Common myeloid progenitor, CD34-positive (primary cell): ENCODE results near the gene EIF4EBP3.
A peak's percentile ranks its signal among the peaks of the same experiment; 100 is the strongest.

Experiments
- CTCF ChIA-PET: fragments of 350-600 bp; sonication (Branson Sonifier 250); formaldehyde crosslinking; loops from one replicate; lab custom pipeline; 2021; ENCODE audit warnings: antibody characterized with exemption; lab: Charles Lee
- POLR2A ChIA-PET: fragments of 350-600 bp; sonication (Branson Sonifier 250); formaldehyde crosslinking; loops from one replicate; lab custom pipeline; 2021; ENCODE audit warnings: antibody characterized with exemption; lab: Charles Lee
- DNase-seq, 3 donors: peaks; one replicate each; pipeline versions ENCODE4 v3.0.0 to v3.0.0-alpha.2; 2013
- H3K27ac ChIP-seq, 2 experiments: 1 replicate in 1 of 2; 2 replicates in 1 of 2; pipeline ENCODE4 v1.7.0; 2013; ENCODE audit warnings: inconsistent platforms in 2 of 2, low read length in 2 of 2, mild to moderate bottlenecking in 2 of 2, low read depth in 1 of 2, moderate library complexity in 1 of 2; ENCODE audit not compliant: severe bottlenecking in 2 of 2, insufficient read depth in 1 of 2, poor library complexity in 1 of 2
- H3K27me3 ChIP-seq, 5 experiments: replicated peaks in 2 of 5; 1 replicate in 3 of 5; 2 replicates in 2 of 5; pipeline versions ENCODE4 v1.6.1 to v1.7.0; 2013; ENCODE audit warnings: low read length in 4 of 5, mild to moderate bottlenecking in 2 of 5, moderate library complexity in 2 of 5, inconsistent platforms in 1 of 5; ENCODE audit not compliant: insufficient read depth in 5 of 5, control insufficient read depth in 4 of 5
- H3K36me3 ChIP-seq, 4 experiments: 1 replicate in 2 of 4; 2 replicates in 2 of 4; pipeline versions ENCODE4 v1.6.1 to v1.7.0; 2013; ENCODE audit warnings: low read length in 3 of 4, control low read depth in 1 of 4, mild to moderate bottlenecking in 1 of 4; ENCODE audit not compliant: control insufficient read depth in 4 of 4, insufficient read depth in 4 of 4
- H3K4me1 ChIP-seq, 4 experiments: 1 replicate in 3 of 4; 2 replicates in 1 of 4; pipeline versions ENCODE4 v1.6.1 to v1.7.1; 2013; ENCODE audit warnings: low read length in 3 of 4, mild to moderate bottlenecking in 3 of 4, control low read depth in 1 of 4, inconsistent platforms in 1 of 4, moderate library complexity in 1 of 4; ENCODE audit not compliant: control insufficient read depth in 4 of 4, insufficient read depth in 4 of 4; ENCODE audit errors: control extremely low read depth in 1 of 4
- H3K4me3 ChIP-seq, 7 experiments: 1 replicate in 4 of 7; 2 replicates in 3 of 7; pipeline versions ENCODE4 v1.5.1 to v1.7.0; 2013; ENCODE audit warnings: mild to moderate bottlenecking in 7 of 7, low read length in 6 of 7, moderate library complexity in 6 of 7, inconsistent platforms in 2 of 7, low read depth in 2 of 7, control low read depth in 1 of 7; ENCODE audit not compliant: insufficient read depth in 4 of 7, control insufficient read depth in 1 of 7; ENCODE audit errors: extremely low read depth in 1 of 7
- H3K9me3 ChIP-seq, 5 experiments: 1 replicate in 4 of 5; 2 replicates in 1 of 5; pipeline versions ENCODE4 v1.6.1 to v1.7.1; 2013; ENCODE audit warnings: low read length in 4 of 5, mild to moderate bottlenecking in 2 of 5, inconsistent platforms in 1 of 5, low read depth in 1 of 5, moderate library complexity in 1 of 5; ENCODE audit not compliant: control insufficient read depth in 4 of 5, insufficient read depth in 2 of 5; ENCODE audit errors: control extremely low read depth in 1 of 5
- WGBS: methylation state at CpG from one replicate; pipeline ENCODE4 v1.1.5; 2013; ENCODE audit not compliant: insufficient coverage; 5-methylcytosine and 5-hydroxymethylcytosine counted together

The EIF4EBP3 gene

DNA sequence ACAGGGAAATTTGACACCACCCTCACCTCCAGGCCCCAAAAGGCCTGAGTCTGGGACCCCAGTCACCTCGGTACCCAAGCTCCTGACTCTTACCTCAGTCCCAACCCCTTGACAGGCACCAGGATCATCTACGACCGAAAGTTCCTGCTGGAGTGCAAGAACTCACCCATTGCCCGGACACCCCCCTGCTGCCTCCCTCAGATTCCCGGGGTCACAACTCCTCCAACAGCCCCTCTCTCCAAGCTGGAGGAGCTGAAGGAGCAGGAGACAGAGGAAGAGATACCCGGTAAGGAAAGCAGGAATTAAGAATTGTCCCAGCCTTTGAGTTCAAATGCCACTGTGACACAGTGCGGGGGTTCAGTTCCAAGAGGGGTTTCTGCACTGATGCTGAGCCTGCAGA, 1.3 kb downstream of the EIF4EBP3 start:
- POLR2A ChIA-PET, result interaction anchor here (0.9 to 2.7 kb wide), 2 partner anchors 9 to 98 kb away, joined by 3 to 13 read pairs; partner anchors contain the start of genes IK, NDUFA2 and SRA1
- Histone ChIP-seq H3K36me3 (peaks cover 21 to 55% (median 28%) of the 10 kb centered on the region in 4 experiments), H3K27me3 (no peaks in the 10 kb centered on the region), H3K4me1 (peaks cover 11 to 34% (median 27%) of the 10 kb centered on the region in 4 experiments), H3K27ac (peak overlapping the region; percentile 42 to 83), H3K4me3 (peak overlapping the region in 3 of 7 experiments; percentile 62 to 79 (median 74)), H3K9me3 (no peaks in the 10 kb centered on the region)
- CTCF ChIA-PET, result interaction anchor here (0.5 to 5.2 kb wide), 11 partner anchors 9 to 171 kb away, joined by 3 to 69 read pairs (median 13); partner anchors contain the start of genes APBB3, CD14, HARS1 and HARS2
- WGBS, result 100% methylated on average over 5 of the region's 7 CpGs
- no peak for DNase-seq

DNA sequence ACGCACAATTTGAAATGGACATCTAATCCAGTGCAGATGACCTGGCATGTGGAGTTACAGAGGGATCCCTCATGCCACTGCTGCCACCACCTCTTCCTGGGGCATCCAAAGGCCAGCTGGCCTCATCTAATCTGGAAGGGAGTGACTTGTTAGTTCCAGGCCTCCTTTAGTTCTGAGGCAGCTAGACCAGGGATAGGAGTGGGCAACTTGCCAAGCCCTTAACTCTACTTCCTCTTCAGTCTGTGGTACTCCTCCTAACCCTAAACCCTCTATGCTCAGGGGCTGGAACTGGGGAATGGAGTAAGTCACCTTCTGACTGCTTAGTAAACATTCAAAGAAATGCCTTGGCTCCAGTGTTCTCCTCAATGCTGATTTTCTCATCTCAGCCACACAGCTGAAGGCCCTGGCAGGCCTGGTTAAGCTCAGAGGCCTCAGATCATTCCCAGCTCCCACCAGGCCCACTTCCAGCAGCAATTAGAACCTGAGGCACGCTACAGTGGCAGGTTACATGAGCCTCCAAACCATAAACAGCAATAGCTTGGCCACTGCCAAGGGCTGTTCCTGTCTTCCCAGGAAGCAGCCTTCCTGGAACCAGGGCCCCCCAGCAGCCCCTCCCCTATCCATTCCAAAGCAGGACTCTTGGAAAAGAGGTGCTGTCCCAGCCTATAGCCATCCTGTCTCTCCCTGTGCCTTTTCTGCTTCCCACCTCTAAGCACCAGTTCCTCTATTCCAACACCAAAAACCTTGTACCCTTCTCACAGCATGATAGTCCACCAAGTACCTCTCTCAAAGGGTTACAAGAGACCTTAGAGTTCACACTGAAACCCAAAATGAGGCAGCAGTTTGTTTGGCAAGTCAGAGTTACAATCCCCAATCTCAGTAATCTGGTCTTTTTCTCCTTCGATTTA, 2.0 kb downstream of the EIF4EBP3 start:
- peaks cover 11 to 36% (median 27%) of the 10 kb centered on the region in 4 experiments for H3K4me1 ChIP-seq
- no peaks in the 10 kb centered on the region for H3K9me3 ChIP-seq
- DNase-seq, result peak; percentile 54 to 79 (median 78)
- CTCF ChIA-PET, result interaction anchor here (0.5 to 5.2 kb wide), 8 partner anchors 8 to 170 kb away, joined by 3 to 69 read pairs (median 14); partner anchors contain the start of genes CD14, HARS1, HARS2 and IK
- WGBS, result 78% methylated on average over 1 of the region's 3 CpGs
- H3K27ac ChIP-seq, result peak overlapping the region in 1 of 2 experiments; percentile 36
- no peak overlapping the region for H3K4me3 ChIP-seq
- H3K36me3 ChIP-seq, result peaks cover 20 to 52% (median 24%) of the 10 kb centered on the region in 4 experiments
- H3K27me3 ChIP-seq, result no peaks in the 10 kb centered on the region
- POLR2A ChIA-PET, result interaction anchor here (0.6 to 2.7 kb wide), 2 partner anchors 98 to 330 kb away, joined by 3 to 13 read pairs; partner anchors contain the start of genes IK and NDUFA2

DNA sequence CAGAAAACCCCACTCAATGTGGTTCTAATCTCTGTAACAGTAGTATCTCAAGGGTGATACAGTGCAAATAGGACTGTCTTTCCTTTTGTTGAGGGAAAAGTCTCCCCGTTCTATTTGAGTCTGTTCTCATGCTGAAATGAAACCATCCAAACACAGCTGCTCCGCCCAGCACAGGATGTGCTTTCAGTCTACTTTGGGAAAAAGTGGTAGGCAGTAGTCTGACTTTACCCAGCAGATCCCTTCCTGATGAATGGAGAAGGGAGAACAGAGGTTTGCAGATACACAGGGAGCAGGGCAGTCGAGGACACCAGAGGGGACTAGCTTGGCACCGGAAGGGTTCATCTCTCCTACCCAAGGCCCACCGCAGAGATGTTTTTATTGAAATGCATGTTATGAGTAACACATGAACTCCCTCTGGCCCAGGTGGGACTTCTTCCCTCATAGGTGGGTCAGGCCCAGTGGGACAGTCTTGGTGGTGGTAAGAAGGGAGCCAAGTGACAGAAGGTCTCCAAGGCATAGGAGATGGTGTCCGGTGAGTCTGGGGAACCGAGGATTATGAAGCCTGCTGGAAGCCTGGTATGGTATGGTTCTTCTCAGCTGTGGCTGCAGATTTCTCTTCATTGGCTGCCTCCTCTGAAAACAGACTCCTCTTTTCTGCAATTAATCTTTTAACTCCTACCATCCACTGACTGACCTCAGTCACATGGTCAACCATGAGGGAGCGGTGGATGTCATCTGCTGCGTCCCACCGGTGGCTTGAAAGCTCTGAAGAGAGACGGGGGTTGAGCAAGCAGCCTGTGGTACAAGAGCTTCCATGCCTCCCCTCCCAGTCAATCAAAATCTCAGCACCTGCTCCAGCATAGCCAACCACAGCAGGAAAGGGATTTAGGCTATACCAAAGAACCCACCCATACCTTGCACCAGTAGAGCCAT, 3.0 kb downstream of the EIF4EBP3 start:
- Histone ChIP-seq H3K27ac (peak overlapping the region in 1 of 2 experiments; percentile 36), H3K4me3 (no peak overlapping the region), H3K27me3 (no peaks in the 10 kb centered on the region), H3K4me1 (peaks cover 11 to 36% (median 27%) of the 10 kb centered on the region in 4 experiments), H3K36me3 (peaks cover 18 to 48% (median 21%) of the 10 kb centered on the region in 4 experiments), H3K9me3 (no peaks in the 10 kb centered on the region)
- no peak for DNase-seq
- ChIA-PET POLR2A (interaction anchor here (0.6 kb wide), 1 partner anchor 88 kb away, joined by 3 read pairs; no protein-coding TSS in a partner anchor), CTCF (interaction anchor here (5.2 kb wide), 1 partner anchor 84 kb away, joined by 69 read pairs; the partner anchor contains the start of gene CD14)
- 99% methylated on average over 10 of the region's 11 CpGs for WGBS

DNA sequence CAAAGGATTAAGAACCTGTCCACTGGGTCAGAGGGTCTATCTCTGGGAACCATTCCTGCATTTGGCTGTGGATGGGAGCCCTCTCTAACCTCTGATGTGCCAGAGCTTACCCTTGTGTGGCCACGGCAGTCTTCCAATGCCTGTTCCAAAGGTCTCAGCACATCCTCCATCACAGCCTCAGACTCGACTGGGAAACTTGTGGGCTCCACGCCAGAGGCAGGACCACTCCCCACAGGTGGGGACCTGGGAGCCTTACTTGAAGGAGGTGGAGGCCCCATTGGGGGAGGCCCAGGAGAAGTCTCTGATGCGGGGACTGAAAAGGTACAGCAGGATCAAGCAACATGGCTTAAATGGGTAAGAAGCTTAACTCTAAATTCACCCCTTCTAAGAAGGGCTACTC, 4.4 kb downstream of the EIF4EBP3 start:
- ChIA-PET POLR2A (no interaction called here), CTCF (interaction anchor here (1.7 kb wide), 1 partner anchor 83 kb away, joined by 7 read pairs; no protein-coding TSS in a partner anchor)
- Histone ChIP-seq H3K4me1 (peaks cover 19 to 43% (median 37%) of the 10 kb centered on the region in 4 experiments), H3K36me3 (peaks cover 18 to 48% (median 21%) of the 10 kb centered on the region in 4 experiments), H3K27me3 (no peaks in the 10 kb centered on the region), H3K27ac (no peak overlapping the region), H3K4me3 (no peak overlapping the region), H3K9me3 (no peaks in the 10 kb centered on the region)
- WGBS, result 100% methylated on average over 2 of the region's 4 CpGs
- no peak for DNase-seq

DNA sequence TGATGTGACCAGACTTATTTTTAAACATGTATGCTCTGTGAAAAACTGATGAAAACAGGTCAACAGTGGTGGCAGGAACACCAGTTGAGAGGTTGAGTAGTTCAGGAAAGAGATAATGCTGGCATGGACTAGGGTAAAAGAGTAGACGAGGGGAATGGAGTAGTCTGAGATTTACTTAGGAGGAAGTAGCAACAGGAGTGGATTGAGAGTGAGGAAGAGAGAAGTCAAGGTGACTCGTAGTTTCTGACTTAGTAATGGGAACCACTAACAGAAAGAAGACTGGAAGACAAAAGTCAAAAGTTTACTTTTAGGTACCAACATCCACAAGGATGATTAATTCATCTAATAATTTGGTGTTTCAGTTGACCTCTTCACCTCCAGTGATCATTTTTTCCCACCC, 6.2 kb downstream of the EIF4EBP3 start:
- no CpG with 5 or more reads among the region's 2 CpGs for WGBS
- Histone ChIP-seq H3K27me3 (no peaks in the 10 kb centered on the region), H3K9me3 (no peaks in the 10 kb centered on the region), H3K36me3 (peaks cover 18 to 43% (median 21%) of the 10 kb centered on the region in 4 experiments), H3K4me3 (no peak overlapping the region), H3K4me1 (peaks cover 19 to 31% (median 29%) of the 10 kb centered on the region in 4 experiments), H3K27ac (no peak overlapping the region)
- no peak for DNase-seq
- CTCF ChIA-PET, result interaction anchor here (0.6 to 1.1 kb wide), 2 partner anchors 12 to 81 kb away, joined by 3 read pairs; no protein-coding TSS in a partner anchor
- POLR2A ChIA-PET, result interaction anchor here (0.6 kb wide), 1 partner anchor 31 kb away, joined by 4 read pairs; no protein-coding TSS in a partner anchor

DNA sequence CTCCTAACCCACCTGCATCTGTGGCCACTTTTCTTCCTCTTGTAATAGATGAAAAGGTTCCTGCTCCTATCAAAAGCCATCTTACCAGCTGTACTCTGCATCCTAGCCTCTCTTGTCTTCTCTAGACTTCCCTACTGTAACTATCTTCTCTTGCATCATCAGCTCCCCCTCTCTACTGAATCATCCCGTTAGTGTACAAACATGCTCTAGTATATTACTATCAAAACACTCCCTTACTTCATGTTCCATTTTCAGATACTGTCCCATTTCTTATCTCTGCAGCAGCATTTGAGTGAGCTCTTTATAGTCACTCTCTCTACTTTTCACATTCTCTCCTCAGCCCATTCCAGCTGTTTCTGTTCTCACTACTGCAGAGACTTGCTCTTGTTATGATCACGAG, 7.0 kb downstream of the EIF4EBP3 start:
- peaks cover 18 to 39% (median 21%) of the 10 kb centered on the region in 4 experiments for H3K36me3 ChIP-seq
- WGBS, result 90% methylated on average over 1 of the region's 2 CpGs
- H3K27ac ChIP-seq, result no peak overlapping the region
- no peak for DNase-seq
- CTCF ChIA-PET, result interaction anchor here (0.7 to 1.1 kb wide), 2 partner anchors 85 to 136 kb away, joined by 3 read pairs; partner anchors contain the start of genes HARS1, HARS2 and TMCO6
- H3K4me3 ChIP-seq, result no peak overlapping the region
- peaks cover 12 to 23% (median 21%) of the 10 kb centered on the region in 4 experiments for H3K4me1 ChIP-seq
- no peaks in the 10 kb centered on the region for H3K9me3 ChIP-seq
- POLR2A ChIA-PET, result no interaction called here
- no peaks in the 10 kb centered on the region for H3K27me3 ChIP-seq
